Measurements from ENCODE around the gene CENPP.

Gene CENPP

DNA sequence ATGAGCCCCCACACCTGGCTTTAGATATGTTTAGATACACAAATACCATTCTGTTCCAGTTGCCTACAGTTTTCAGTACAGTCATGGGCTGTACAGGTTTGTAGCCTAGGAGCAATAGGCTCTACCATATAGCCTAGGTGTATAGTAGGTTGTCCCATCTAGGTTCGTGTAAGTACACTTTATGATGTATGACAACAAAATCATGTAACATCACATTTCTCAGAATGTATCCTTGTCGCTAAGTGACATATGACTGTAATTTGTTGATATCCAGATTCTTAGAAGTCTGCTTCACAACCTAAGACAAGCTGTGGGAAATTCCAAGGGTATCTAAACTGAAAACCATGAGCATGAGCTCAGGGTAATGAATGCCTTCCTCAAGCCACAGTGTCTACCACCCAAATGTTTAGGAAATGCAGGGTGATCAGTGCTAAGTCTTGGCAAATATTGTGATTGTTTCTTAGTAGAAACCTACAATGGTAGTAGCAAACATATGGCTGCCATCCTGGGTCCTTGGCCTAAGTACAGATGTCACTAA lies 201.6 kb downstream of the CENPP start:
- Histone ChIP-seq H3K27me3 (ENCODE audit: low read depth, low read length) (no peaks in the 10 kb centered on the region), H3K36me3 (replicated peaks; ENCODE audit: low read depth, low read length) (peaks cover 3% of the 10 kb centered on the region), H3K9me3 (ENCODE audit: insufficient read depth, low read length) (no peaks in the 10 kb centered on the region), H3K4me2 (ENCODE audit: low read length) (no peak overlapping the region), H2AFZ (ENCODE audit: low read depth, low read length) (no peak overlapping the region), H3K4me1 (ENCODE audit: low read length) (no peaks in the 10 kb centered on the region), H3K4me3 (ENCODE audit: low read length) (no peak overlapping the region), H3K79me2 (ENCODE audit: low read length) (no peaks in the 10 kb centered on the region), H3K9ac (ENCODE audit: low read length) (no peak overlapping the region), H4K20me1 (ENCODE audit: insufficient read depth, low read length) (no peaks in the 10 kb centered on the region), H3K27ac (ENCODE audit: low read length) (no peak overlapping the region)
- no peak for TF ChIP-seq EZH2phosphoT487 (IDR thresholded peaks at IDR 0.05; ENCODE audit: low read depth)
- no peak for TF ChIP-seq CTCF (IDR thresholded peaks at IDR 0.05; ENCODE audit: low read depth, low read length)

GRCh38 chr9:92527832-92528521 lies 202.2 kb downstream of the CENPP start:
- H3K27ac ChIP-seq (ENCODE audit: low read length), result no peak overlapping the region
- H3K36me3 ChIP-seq (replicated peaks; ENCODE audit: low read depth, low read length), result peaks cover 6% of the 10 kb centered on the region
- no peak for TF ChIP-seq EZH2phosphoT487 (IDR thresholded peaks at IDR 0.05; ENCODE audit: low read depth)
- TF ChIP-seq CTCF (IDR thresholded peaks at IDR 0.05; ENCODE audit: low read depth, low read length), result no peak
- H3K79me2 ChIP-seq (ENCODE audit: low read length), result no peaks in the 10 kb centered on the region
- no peaks in the 10 kb centered on the region for H3K4me1 ChIP-seq (ENCODE audit: low read length)
- no peaks in the 10 kb centered on the region for H4K20me1 ChIP-seq (ENCODE audit: insufficient read depth, low read length)
- no peak overlapping the region for H2AFZ ChIP-seq (ENCODE audit: low read depth, low read length)
- H3K27me3 ChIP-seq (ENCODE audit: low read depth, low read length), result no peaks in the 10 kb centered on the region
- no peak overlapping the region for H3K9ac ChIP-seq (ENCODE audit: low read length)
- no peak overlapping the region for H3K4me2 ChIP-seq (ENCODE audit: low read length)
- H3K4me3 ChIP-seq (ENCODE audit: low read length), result no peak overlapping the region
- no peaks in the 10 kb centered on the region for H3K9me3 ChIP-seq (ENCODE audit: insufficient read depth, low read length)

- H3K9me3 ChIP-seq (ENCODE audit: insufficient read depth, low read length), result peaks cover 2% of the 10 kb centered on the region; the same call in 1 of the 2 replicates
- no peaks in the 10 kb centered on the region for H4K20me1 ChIP-seq (ENCODE audit: insufficient read depth, low read length)
- no peak overlapping the region for H2AFZ ChIP-seq (ENCODE audit: low read depth, low read length)
- H3K36me3 ChIP-seq (replicated peaks; ENCODE audit: low read depth, low read length), result peaks cover 8% of the 10 kb centered on the region
- peaks cover 3% of the 10 kb centered on the region for H3K4me1 ChIP-seq (ENCODE audit: low read length)
- H3K79me2 ChIP-seq (ENCODE audit: low read length), result 0 out of 2 replicates have a peak, but pooled peaks cover 2% of the 10 kb centered on the region
- H3K4me2 ChIP-seq (ENCODE audit: low read length), result no peak overlapping the region
- H3K9ac ChIP-seq (ENCODE audit: low read length), result no peak overlapping the region
- TF ChIP-seq EZH2phosphoT487 (IDR thresholded peaks at IDR 0.05; ENCODE audit: low read depth) (no peak), CTCF (IDR thresholded peaks at IDR 0.05; ENCODE audit: low read depth, low read length) (no peak)
- no peaks in the 10 kb centered on the region for H3K27me3 ChIP-seq (ENCODE audit: low read depth, low read length)
- no peak overlapping the region for H3K27ac ChIP-seq (ENCODE audit: low read length)
- H3K4me3 ChIP-seq (ENCODE audit: low read length), result no peak overlapping the region
These were observed 202.7 kb downstream of the CENPP start for GRCh38 chr9:92528522-92528849.

- 0 out of 2 replicates have a peak, but pooled peaks cover 2% of the 10 kb centered on the region for H3K79me2 ChIP-seq (ENCODE audit: low read length)
- no peak overlapping the region for H3K4me3 ChIP-seq (ENCODE audit: low read length)
- H2AFZ ChIP-seq (ENCODE audit: low read depth, low read length), result no peak overlapping the region
- H4K20me1 ChIP-seq (ENCODE audit: insufficient read depth, low read length), result no peaks in the 10 kb centered on the region
- no peak overlapping the region for H3K9ac ChIP-seq (ENCODE audit: low read length)
- no peak overlapping the region for H3K4me2 ChIP-seq (ENCODE audit: low read length)
- H3K27ac ChIP-seq (ENCODE audit: low read length), result no peak overlapping the region
- H3K27me3 ChIP-seq (ENCODE audit: low read depth, low read length), result no peaks in the 10 kb centered on the region
- H3K9me3 ChIP-seq (ENCODE audit: insufficient read depth, low read length), result peaks cover 4% of the 10 kb centered on the region; the same call in 1 of the 2 replicates
- H3K4me1 ChIP-seq (ENCODE audit: low read length), result peaks cover 9% of the 10 kb centered on the region
- TF ChIP-seq CTCF (IDR thresholded peaks at IDR 0.05; ENCODE audit: low read depth, low read length) (no peak), EZH2phosphoT487 (IDR thresholded peaks at IDR 0.05; ENCODE audit: low read depth) (no peak)
- peaks cover 10% of the 10 kb centered on the region for H3K36me3 ChIP-seq (replicated peaks; ENCODE audit: low read depth, low read length)
These were observed 203.4 kb downstream of the CENPP start for GRCh38 chr9:92529124-92529523.
